HG03460 (cell line): Measurements from ENCODE around the gene ATPAF2.
A peak's percentile ranks its signal among the peaks of the same experiment; 100 is the strongest.

Experiments
- ATAC-seq: cut with Tn5 transposase; IDR thresholded peaks from one replicate; pipeline ENCODE4 v1.9.1; 2021; ENCODE audit not compliant: unreplicated experiment

ATPAF2 gene

DNA sequence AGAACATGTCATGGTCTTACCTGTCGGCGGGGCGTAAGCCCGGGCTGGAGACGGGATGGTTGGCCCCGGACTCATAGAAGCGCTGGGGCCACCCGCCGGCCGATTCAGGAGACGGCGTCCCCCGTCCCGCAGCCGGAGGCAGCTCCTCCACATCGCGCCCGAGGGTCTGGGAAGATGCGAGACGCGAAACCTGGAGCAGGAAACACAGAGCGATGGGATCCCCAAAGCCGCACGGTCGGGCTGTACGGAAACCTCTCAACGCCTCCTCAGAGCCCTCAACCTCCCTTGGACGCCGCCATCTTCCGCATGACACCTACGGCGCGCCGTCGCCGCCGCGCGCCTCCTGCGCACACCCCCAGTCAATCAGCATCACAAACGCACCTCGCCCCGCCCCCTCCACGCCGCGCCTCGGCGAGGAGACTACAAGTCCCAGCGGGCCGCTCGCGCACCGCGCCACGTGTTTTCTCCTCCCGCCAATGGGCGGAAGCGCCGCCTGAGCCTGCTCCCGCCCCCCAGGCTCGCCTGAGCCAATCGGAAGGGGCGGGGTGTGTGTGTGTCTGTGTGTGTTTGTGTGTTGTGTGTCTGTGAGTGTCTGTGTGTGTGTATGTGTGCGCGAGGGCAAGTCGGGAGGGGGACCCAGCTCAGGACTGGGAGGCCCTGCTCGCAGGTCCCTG is at the start of gene ATPAF2, which contains the start of gene GID4:
Gene ATPAF2, minus strand, starts transcription at position 308 of the 674 bp plus-strand sequence. Its CDS starts 155 bp downstream, at position 153.
Gene GID4, plus strand, starts transcription at position 548 of the 674 bp plus-strand sequence. Its CDS starts 57 bp downstream, at position 605.
- ATAC-seq = peak; percentile 88

DNA sequence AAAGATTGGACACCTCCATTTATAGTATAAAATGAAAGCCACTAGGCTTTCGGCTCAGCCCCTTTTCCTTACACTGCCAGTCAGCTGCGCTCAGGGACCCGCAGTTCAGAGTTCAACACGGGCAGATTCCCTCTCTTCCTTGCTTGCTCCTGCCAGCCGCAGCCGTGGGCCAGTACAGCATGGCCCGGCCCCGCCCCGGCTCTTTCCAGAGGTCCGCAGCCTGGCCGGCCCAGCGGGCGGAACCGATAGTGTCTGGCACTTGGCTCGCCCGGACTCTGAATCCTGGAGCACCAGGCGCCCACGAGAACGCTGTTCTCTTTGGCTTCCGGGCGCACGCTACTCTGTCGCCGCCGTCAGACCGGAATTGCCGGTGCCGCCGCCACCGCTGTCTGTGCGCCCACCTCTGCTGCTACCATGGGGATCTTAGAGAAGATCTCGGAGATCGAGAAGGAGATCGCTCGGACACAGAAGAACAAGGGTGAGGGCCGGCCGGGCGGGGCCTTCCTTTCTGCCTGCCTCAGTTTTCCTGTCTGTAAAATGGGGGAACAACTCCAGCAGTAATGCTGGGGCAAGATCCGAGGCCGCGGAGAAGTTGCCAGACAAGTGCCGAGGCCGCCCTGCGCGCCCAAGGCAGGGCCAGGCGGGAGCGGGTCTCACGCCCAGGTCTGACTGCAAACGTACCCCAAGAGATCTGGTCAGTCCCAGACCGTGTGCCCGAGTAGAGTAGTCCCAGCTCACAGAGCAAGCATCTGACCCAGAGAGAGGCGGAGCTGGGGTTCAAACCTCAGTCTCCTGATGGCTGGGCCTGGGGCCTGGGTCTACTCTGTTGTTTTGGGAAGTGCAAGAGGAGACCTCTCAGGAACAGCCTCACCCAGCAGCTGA is 48.9 kb upstream of the ATPAF2 start, which contains the start of gene DRG2:
Gene DRG2, plus strand, starts transcription at position 339 of the 882 bp plus-strand sequence. Its CDS starts 76 bp downstream, at position 415.
- ATAC-seq = peak; percentile 89

DNA sequence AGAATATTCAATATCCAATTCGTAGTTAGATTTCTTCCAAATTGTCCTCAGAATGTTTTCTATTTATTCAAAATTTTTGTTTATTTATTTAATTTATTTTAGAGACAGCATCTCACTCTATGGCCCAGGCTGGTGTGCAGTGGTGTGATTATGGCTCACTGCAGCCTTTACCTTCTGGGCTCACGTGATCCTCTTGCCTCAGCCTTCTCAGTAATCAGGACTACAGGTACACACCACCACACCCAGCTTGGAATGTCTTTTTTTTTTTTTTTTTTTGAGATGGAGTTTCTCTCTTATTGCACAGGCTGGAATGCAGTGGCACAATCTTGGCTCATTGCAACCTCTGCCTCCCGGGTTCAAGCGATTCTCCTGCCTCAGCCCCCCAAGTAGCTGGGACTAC is 45.3 kb upstream of the ATPAF2 start:
- no peak for ATAC-seq

DNA sequence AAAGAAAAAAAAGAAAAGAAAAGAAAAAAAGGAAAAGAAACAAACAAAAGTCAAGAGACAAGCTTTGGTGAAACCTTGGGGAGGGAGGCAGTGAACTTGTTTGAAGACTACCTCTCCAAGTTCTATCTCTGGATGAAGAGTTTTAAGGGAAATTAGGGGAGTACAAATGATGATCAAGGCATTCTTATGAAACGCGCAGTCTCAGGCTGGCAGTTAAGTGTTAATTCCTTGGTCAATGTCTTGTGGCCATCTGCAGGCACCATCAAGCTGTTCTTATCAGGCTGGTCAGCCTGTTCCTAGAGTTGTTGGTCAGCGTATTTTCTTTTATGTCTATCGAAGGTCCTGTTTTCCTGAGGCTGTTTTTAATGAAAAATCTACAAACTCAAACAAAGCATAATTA is 40.6 kb upstream of the ATPAF2 start:
- ATAC-seq = no peak

DNA sequence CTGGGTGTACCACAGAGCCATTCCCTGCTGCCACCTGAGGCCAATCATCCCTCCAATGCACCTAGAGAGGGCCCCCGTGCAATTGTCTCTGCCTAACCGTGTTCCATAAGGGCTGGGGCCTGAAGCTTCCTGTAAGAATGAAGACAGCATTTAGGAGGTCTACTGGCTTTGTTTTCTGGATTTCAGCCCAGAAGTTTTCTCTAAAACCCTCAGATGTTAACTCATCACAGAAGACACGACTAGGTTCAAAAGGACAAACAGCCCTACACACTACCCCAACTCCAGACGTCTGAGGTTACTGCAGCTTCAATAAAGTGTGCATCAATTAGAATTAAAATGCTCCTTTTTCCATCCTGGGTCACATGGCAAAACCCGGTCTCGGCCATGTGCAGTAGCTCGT is 38.0 kb upstream of the ATPAF2 start:
- no peak for ATAC-seq

DNA sequence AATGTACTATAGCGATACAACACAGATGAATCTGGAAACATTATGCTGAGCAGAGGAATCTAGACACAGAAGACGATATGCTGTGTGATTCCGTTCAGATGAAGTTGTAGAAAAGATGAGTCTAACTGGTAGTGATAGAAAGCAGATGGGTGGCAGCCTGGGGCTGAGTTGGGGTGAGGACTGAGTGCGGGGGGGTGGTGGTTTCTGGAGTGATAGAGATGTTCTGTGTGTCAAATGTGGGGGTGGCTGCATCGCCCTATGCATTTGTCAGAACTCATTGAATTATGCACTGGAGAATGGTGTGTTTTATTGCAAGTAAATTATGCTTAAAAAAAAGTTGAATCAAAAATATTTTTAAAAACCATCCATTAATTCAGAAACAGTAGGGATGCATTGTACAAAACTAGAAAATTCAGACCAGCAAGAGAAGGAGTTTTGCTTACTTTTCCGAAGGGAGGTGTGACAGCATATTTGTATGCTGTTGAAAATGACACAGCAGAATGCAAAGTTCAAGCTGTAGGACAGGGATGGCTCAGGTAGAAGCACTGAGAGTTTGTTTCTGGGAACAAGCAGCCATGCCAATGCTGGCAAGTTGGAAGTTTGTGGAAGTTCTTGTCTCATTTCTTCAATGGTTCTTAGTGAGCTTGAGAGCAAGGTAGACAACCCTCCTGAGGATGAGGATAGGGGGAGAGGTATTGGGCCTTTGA is 35.8 kb upstream of the ATPAF2 start:
- ATAC-seq = no peak

DNA sequence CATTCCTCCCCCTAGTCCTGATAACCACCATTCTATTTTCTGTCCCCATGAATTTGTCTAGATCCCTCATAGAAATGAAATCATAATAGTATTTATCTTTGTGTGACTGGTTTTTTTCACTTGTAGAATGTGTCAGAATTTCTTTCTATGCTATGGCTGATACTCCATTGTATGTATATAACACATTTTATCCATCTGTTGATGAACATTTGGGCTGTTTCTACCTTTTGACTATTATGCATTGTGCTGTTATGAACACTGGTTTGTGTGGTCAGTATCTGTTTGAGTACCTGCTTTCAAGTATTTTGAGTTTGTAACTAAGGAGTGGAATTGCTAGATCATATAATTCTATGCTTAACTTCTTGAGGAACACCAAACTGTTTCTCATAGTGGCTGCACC is 32.8 kb upstream of the ATPAF2 start:
- ATAC-seq = no peak

DNA sequence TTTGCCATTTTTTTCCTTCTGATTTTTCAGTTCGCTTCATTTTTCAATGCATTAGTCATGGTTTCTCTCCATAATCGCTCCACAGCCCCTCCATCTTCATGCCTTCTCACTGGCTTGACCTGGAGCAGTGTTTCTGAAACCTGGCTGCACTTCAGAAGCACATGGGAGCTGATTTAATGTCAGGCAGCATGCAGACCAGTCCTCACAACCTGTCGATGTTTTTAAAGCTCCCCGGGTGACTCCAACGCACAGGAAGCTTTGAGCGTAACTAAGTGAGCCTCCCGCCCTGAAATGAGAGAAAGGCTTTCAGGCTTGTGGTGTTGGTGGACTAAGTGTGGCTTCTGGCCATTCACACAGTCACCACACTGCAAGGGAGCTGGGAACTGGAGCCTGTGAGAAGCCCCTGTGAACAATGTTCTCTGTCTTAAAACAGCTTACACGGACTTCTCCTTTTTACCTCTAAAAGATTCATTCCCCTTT is 31.9 kb upstream of the ATPAF2 start:
- no peak for ATAC-seq

DNA sequence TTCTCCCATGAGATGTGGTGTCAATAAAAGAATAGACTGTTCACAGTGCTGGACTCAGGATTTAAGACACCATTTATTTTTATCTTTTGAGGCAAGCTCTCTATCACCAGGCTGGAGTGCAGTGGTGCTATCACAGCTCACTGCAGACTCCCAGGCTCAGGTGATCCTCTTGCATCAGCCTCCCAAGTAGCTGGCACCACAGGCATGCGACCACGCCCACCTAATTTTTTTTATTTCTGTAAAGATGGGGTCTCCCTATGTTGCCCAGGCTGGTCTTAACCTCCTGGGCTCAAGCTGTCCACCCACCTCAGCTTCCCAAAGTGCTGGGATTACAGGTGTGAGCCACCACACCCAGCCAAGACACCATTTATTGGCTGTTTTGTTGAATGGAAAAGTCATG is 30.1 kb upstream of the ATPAF2 start:
- ATAC-seq = no peak

DNA sequence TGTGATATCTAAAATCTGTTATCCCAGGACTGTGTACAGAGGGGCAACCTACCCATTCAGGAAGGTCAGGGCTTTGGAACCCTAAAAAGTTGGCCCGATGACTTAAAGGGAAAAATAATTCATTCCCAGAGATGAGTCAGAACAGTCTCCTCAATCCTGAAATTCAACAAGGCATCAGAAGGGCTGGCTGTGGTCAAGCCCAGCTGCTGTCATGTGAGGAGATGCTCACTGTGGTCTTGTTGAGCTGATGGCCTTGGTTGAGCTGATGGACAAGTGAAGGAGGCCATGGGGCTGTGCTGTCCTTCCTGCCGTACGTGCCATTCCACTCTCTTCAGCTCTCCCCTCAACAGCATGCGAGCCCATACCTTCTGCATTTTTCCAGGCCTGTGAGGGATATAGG is 27.9 kb upstream of the ATPAF2 start:
- no peak for ATAC-seq

DNA sequence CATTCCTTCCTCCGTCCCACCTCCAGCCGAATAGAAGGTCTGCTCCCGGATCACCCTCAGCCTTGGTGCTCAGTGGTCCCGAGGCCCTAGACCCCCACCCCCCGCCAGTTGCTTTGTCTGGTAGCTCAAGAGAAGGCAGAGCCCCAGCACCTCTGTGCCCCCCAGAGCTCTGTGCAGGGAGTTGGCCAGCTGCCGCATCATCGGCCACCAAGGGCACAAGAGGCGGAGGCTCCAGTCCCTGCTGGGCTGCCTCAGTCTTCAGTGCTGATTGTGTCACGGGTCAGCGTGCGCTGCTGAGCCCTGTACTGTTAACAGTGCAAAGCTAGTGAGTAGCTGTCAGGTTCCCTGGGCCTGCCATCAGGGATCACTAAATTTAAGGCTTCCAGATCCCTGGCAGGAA is 26.6 kb upstream of the ATPAF2 start:
- no peak for ATAC-seq

DNA sequence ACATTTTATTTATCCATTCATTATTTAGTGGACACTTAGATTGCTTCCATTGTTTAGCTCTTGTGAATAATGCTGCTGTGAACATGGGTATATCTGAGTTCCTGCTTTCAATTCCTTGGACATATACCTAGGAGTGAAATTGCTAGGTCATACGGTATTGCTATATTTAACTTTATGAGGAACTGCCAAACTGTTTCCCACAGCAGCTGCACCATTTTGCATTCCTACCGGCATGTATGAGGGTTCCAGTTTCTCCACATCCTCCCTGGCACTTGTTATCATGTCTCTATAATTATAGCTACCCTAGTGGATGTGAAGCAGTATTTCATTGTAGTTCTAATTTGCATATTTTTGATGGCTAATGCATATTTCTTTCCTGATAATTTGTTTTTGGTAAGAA is 25.1 kb upstream of the ATPAF2 start:
- no peak for ATAC-seq

DNA sequence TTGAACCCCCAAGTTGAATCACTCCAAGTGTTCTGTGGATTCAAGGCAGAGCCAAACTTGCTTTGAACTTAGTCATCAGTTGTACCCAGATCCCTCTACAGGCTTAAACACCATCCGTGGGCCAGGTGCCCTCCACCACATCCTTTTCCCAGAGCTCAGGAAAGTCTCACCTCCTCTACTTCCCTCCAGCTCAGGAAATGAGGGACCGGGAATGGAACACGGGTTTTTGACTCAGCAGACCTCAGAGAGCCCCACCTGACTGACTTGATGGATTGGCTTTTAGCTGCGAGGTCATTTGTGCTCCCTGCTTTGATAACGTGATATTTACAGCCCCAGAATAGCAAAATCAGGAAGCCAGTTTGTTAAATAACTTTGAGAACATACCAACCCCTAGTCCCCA is 20.3 kb upstream of the ATPAF2 start:
- ATAC-seq = no peak

DNA sequence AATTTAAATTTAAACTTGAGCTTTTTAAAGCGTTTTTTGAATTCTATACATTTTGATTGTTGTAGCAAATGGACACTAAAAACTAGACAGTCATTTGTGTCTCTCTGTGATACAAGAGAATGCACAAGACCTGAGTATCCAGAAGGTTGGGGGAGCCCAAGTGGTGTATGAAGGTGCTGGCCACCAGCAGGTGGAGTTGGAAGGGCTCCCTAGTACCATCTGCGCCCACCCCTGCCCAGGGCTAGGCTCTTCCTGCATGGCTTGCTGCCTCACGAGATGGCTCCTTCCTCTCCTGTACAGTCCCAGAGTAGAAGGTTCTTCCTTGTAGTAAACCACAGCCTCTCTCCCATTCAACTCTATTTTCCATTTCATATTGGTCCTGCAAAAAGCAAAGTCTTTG is 17.2 kb upstream of the ATPAF2 start:
- ATAC-seq = no peak

DNA sequence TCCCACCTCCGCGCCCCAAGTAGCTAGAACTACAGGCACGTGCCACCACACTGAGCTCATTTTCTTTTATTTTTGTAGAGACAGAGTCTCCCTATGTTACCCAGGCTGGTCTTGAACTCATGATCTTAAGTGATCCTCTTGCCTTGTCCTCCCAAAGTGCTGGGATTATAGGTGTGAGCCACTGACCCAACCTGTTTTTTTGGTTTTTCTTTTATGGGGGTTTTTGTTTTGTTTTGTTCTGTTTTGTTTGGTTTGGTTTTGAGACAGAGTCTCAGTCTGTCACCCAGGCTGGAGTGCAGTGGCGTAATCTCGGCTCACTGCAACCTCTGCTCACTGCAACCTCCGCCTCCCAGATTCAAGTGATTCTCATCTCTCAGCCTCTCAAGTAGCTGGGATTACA is 16.6 kb upstream of the ATPAF2 start:
- ATAC-seq = no peak

DNA sequence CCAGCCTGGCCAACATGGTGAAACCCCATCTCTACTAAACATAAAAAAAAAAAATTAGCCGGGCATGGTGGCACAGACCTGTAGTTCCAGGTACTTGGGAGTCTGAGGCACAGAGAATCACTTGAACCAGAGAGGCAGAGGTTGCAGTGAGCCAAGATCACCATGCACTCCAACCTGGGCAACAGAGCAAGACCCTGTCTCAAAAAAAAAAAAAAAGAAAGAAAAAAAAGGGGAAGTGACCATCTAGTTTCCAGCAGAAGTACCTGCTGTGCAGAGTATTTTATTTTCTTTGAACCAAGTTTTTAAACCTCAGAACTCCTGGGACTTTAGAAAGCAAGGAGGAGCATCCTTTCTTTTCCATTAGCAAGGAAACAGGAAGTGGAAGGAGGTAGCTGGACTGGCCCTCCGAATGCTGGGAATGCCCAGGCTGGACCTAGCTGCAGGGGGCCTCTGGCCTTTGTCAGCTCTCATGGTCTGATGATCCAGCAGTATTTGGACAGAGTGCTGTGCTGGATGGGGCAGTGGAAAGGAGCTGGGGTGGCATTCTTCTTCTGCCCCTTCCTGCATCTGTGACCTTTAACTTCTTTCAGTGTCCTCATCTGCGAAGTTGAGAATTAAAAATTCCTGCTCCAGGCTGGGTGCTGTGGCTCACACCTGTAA is 6.9 kb upstream of the ATPAF2 start:
- no peak for ATAC-seq

DNA sequence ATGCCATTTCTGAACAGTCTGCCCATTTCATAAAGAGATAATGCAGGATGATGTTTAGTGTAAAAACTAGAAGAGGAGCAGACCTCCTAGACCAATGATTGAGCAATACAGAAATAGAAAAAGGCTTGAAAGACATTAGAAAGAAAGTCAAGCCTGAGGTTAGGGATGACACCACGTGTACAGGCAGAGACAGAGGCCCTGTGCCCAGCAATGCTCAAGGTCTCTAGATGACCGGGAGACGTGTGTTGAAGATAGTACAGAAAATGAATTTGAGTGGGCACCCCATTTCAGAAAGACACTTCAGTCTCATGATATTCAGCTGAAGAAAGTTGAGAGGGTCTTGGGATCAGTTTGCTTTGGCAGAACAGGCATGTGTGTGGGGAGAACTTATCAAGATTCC is 5.6 kb upstream of the ATPAF2 start:
- ATAC-seq = no peak

DNA sequence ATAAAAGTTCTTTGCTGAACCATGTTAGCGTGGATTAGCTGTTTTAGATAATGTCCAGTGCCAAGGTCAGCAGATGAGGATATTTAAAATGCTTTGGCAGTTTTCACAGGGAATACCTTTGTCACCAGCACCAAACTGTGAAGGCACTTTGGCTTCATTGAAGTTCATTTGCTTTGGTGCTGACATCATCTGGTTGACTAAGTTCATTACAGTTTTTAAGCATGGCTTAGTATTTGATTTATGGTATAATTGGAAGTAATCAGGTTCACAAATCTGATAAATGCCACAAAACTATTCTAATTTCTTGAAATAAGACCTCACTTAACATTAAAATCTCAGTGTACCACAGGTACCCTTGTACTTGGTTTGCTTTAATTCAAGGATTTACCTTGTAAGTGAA is 4.5 kb upstream of the ATPAF2 start:
- ATAC-seq = no peak

DNA sequence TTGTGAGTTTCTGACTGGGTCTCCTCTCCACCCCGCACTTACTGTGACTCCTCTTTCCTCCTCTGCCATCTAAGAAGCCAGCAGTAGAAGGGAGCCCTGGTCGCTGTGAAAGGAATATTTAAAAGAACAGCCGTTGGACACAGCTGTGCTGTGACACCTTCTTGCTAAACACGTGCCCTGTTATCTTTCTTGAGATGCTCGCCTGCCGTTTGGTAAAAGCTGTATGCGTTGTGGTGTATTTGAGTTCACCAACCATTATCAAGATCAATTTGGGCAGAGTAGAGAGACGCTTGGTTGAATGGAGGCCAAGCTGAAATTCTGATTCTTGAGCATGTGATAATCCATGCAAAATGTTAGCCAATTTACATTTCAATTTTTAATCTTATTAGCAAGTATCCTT is 4.0 kb upstream of the ATPAF2 start:
- no peak for ATAC-seq

DNA sequence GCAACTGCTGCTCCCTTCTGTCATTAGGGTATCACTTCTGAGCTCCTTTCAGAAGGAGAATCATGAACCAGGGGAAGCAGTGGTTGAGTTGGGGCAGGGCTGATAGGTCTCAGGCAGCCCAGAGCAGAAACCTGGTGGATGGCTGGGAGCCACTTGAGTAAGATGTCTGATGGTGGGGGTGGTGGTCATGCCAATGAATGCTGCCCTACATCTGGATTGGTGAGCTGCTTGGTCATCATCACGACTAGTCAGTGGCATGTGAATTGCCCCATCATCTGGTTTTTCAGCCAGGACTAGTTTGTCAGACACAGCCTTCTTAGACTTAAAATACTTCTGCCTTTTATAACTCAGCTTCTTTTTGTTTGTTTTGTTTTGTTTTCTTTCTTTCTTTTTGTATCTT is 2.8 kb upstream of the ATPAF2 start:
- ATAC-seq = no peak
